ENCODE results near the gene SNAI1. TPM values are rescaled to one million over a fixed set of nuclear protein-coding genes. Genes with fewer than 3 reads are reported as not detected.

SNAI1 gene
- total and polyA plus RNA-seq, 2 donors (not counting 3 experiments of a cell fraction or from before 2014, with no cell fraction given) = 10.8 to 13.4 TPM

- H3K9me1 ChIP-seq (replicated peaks; ENCODE audit: control insufficient read depth, extremely low read depth, insufficient read depth, low read length) = no peaks in the 10 kb centered on the region
- no peak for DNase-seq (ENCODE audit: low read depth, low spot score)
- intact Hi-C loops (cut with micrococcal nuclease) = no loop called here
- ChIA-PET POLR2A (no interaction called here), CTCF (interaction anchor here (0.8 to 1.3 kb wide), 2 partner anchors 19 to 34 kb away, joined by 3 to 5 read pairs; no protein-coding TSS in a partner anchor)
- no TSS peak for BruUV-seq (replicated peaks)
- no peaks in the 10 kb centered on the region for H3K27me3 ChIP-seq (ENCODE audit: control insufficient read depth in 2 of 2, insufficient read depth in 2 of 2, low read length in 2 of 2)
- no peaks in the 10 kb centered on the region for H3K4me1 ChIP-seq (ENCODE audit: control insufficient read depth, extremely low read depth, insufficient read depth, low read length)
- H4K20me1 ChIP-seq (replicated peaks; ENCODE audit: control insufficient read depth, extremely low read depth, insufficient read depth, low read length) = no peaks in the 10 kb centered on the region
- no peak for TF ChIP-seq FOS (IDR thresholded peaks at IDR 0.05; ENCODE audit: borderline replicate concordance, insufficient read depth, low read length)
- no peak for TF ChIP-seq EZH2 (IDR thresholded peaks at IDR 0.05; ENCODE audit: borderline replicate concordance, low read depth, low read length, severe bottlenecking)
- H3K9ac ChIP-seq (replicated peaks; ENCODE audit: extremely low read depth, insufficient read depth, low read length) = no peak overlapping the region
- FAIRE-seq = no peak
- no peak overlapping the region for H3K4me3 ChIP-seq (replicated peaks in 1 of 3; ENCODE audit: insufficient read depth in 1 of 3, low read depth in 1 of 3, low read length in 3 of 3)
- dilution Hi-C loops (cut with MboI; ENCODE audit: extremely low pct_ligation_motif_present, low sequenced_read_pairs) = no loop called here
- no peak overlapping the region for H3K4me2 ChIP-seq (ENCODE audit: insufficient read depth, low read length)
- peaks cover 26% of the 10 kb centered on the region for H3K79me2 ChIP-seq (ENCODE audit: control insufficient read depth, insufficient read depth, low read length)
- H3K9me3 ChIP-seq (replicated peaks; ENCODE audit: control insufficient read depth, insufficient read depth, low read length) = no peaks in the 10 kb centered on the region
- no peak overlapping the region for H2AFZ ChIP-seq (ENCODE audit: low read depth, low read length)
- H3K36me3 ChIP-seq (ENCODE audit: control insufficient read depth in 2 of 2, extremely low read depth in 1 of 2, insufficient read depth in 2 of 2, low read length in 2 of 2) = peaks cover 15 to 27% of the 10 kb centered on the region in 2 experiments
- H3K27ac ChIP-seq (ENCODE audit: insufficient read depth, low read depth, low read length) = no peak overlapping the region
These were observed 37.5 kb upstream of the SNAI1 start for GRCh38 chr20:49945306-49945700.

GRCh38 chr20:49945701-49946477, 36.9 kb upstream of the SNAI1 start:
- H3K4me1 ChIP-seq (ENCODE audit: control insufficient read depth, extremely low read depth, insufficient read depth, low read length) = peaks cover 4% of the 10 kb centered on the region
- H3K79me2 ChIP-seq (ENCODE audit: control insufficient read depth, insufficient read depth, low read length) = peaks cover 23% of the 10 kb centered on the region
- CTCF ChIA-PET = interaction anchor here (0.8 to 1.9 kb wide), 4 partner anchors 19 to 125 kb away, joined by 3 to 7 read pairs (median 6); no protein-coding TSS in a partner anchor
- no peak for FAIRE-seq
- H2AFZ ChIP-seq (ENCODE audit: low read depth, low read length) = no peak overlapping the region
- H3K27ac ChIP-seq (ENCODE audit: insufficient read depth, low read depth, low read length) = no peak overlapping the region
- intact Hi-C loops (cut with micrococcal nuclease) = no loop called here
- no TSS peak for BruUV-seq (replicated peaks)
- H3K4me2 ChIP-seq (ENCODE audit: insufficient read depth, low read length) = no peak overlapping the region
- no peaks in the 10 kb centered on the region for H3K9me3 ChIP-seq (replicated peaks; ENCODE audit: control insufficient read depth, insufficient read depth, low read length)
- H3K9ac ChIP-seq (replicated peaks; ENCODE audit: extremely low read depth, insufficient read depth, low read length) = no peak overlapping the region
- TF ChIP-seq POLR2AphosphoS5 (IDR thresholded peaks at IDR 0.05; ENCODE audit: insufficient read depth, low read depth, low read length) (no peak), MYC (IDR thresholded peaks at IDR 0.05; ENCODE audit: low read depth, low read length) (no peak), GATA2 (IDR thresholded peaks at IDR 0.05; ENCODE audit: insufficient read depth, insufficient read length, low read depth, low read length) (no peak), JUN (IDR thresholded peaks at IDR 0.05; ENCODE audit: borderline replicate concordance, insufficient read depth, insufficient read length, low read depth) (no peak), CTCF (IDR thresholded peaks at IDR 0.05; ENCODE audit: extremely low read depth in 1 of 2, insufficient read depth in 1 of 2, low read depth in 1 of 2, low read length in 2 of 2) (no peak), POLR2A (IDR thresholded peaks at IDR 0.05; ENCODE audit: low read depth, low read length) (no peak), MAX (IDR thresholded peaks at IDR 0.05; ENCODE audit: insufficient read depth, insufficient read length) (no peak), FOS (IDR thresholded peaks at IDR 0.05; ENCODE audit: borderline replicate concordance, insufficient read depth, low read length) (no peak), EZH2 (IDR thresholded peaks at IDR 0.05; ENCODE audit: borderline replicate concordance, low read depth, low read length, severe bottlenecking) (no peak)
- no peaks in the 10 kb centered on the region for H3K9me1 ChIP-seq (replicated peaks; ENCODE audit: control insufficient read depth, extremely low read depth, insufficient read depth, low read length)
- no peaks in the 10 kb centered on the region for H4K20me1 ChIP-seq (replicated peaks; ENCODE audit: control insufficient read depth, extremely low read depth, insufficient read depth, low read length)
- no peaks in the 10 kb centered on the region for H3K27me3 ChIP-seq (ENCODE audit: control insufficient read depth in 2 of 2, insufficient read depth in 2 of 2, low read length in 2 of 2)
- dilution Hi-C loops (cut with MboI; ENCODE audit: extremely low pct_ligation_motif_present, low sequenced_read_pairs) = no loop called here
- POLR2A ChIA-PET = no interaction called here
- DNase-seq (ENCODE audit: low read depth, low spot score) = no peak
- peaks cover 18 to 30% of the 10 kb centered on the region in 2 experiments for H3K36me3 ChIP-seq (ENCODE audit: control insufficient read depth in 2 of 2, extremely low read depth in 1 of 2, insufficient read depth in 2 of 2, low read length in 2 of 2)
- H3K4me3 ChIP-seq (replicated peaks in 1 of 3; ENCODE audit: insufficient read depth in 1 of 3, low read depth in 1 of 3, low read length in 3 of 3) = no peak overlapping the region
